PC-3 (cell line): ENCODE data around the gene NTRK2.

Experiments used
- CTCF ChIP-seq: fragments of 300-600 bp; sonication (generic); conservative IDR thresholded peaks from 2 replicates; pipeline ENCODE4 v1.5.1; 2017; ENCODE audit warnings: antibody characterized with exemption, low read depth, mild to moderate bottlenecking, low read length
- EZH2 ChIP-seq: fragments of 300-600 bp; sonication (generic); IDR thresholded peaks from one replicate; pipeline ENCODE4 v1.6.1; 2017; ENCODE audit warnings: antibody characterized with exemption, mild to moderate bottlenecking, low read length; ENCODE audit not compliant: unreplicated experiment
- EZH2phosphoT487 ChIP-seq: fragments of 300-600 bp; sonication (generic); IDR thresholded peaks from 2 replicates; pipeline ENCODE4 v1.6.1; 2018; ENCODE audit warnings: mild to moderate bottlenecking, antibody characterized with exemption, low read length, borderline replicate concordance

GRCh38 chr9:84916769-84917168, 247.2 kb downstream of the NTRK2 start:
- TF ChIP-seq EZH2, result no peak
- no peak for TF ChIP-seq CTCF
- TF ChIP-seq EZH2phosphoT487, result no peak
